Adrenal gland (tissue), 12 donors: ENCODE results near the gene GABRR1. TPM values are rescaled to one million over a fixed set of nuclear protein-coding genes. Genes with fewer than 3 reads are reported as not detected.

Experiments
- polyA plus RNA-seq, 3 donors: library from polyadenylated mRNA; stranded (reverse); fragments of 200-250 nt in 2 of 3; fragments of 350-450 nt in 1 of 3; fragmentation: Illumina TruSeq in 1 of 3; extraction: RNeasy Lipid Tissue Mini Kit (QIAGEN cat#74804) in 1 of 3; gene quantifications; one replicate each; pipeline ENCODE4 v1.2.3, GENCODE V29; 2013 to 2014
- total RNA-seq, 9 donors: library from RNA; depleted of rRNA in 4 of 9; stranded (reverse); fragments of >200 nt in 4 of 9; fragments of 120-200 nt in 1 of 9; fragmentation: NEBNext Ultra II Directional in 1 of 9; extraction: Animal tissue kit (Norgen Biotek cat#: 25700) in 1 of 9; gene quantifications; one replicate each; pipeline versions ENCODE4 v1.1.0 to v1.2.4, GENCODE V29; 2013 to 2023
- donor health status: healthy with polysubstance abuse.
- donor health status: Bipolar disorder and iron deficiency.
- donor health status: DM: yes; HTN: yes; CAD: no.
- donor health status: DM: no; HTN: no; CAD: no.
- donor health status: DM: no; HTN: no; CAD: no.
- donor health status: DM: yes; HTN: yes; CAD: no.

GABRR1 gene
- total and polyA plus RNA-seq, 12 donors, result 0.06 TPM; not detected in 11

Other genes starting within 250 kb of the GABRR1 start
- 100 to 1,000 TPM in 8 of 9 donors, 10 to 100 TPM in 1; 79.6 to 359 (median 260) TPM for gene PNRC1, start 136.6 kb downstream of the GABRR1 start, total RNA-seq
- 100 to 1,000 TPM in 1 of 3 donors, 10 to 100 TPM in 2; 65.5 to 116 (median 86.3) TPM for gene PNRC1, start 136.6 kb downstream of the GABRR1 start, polyA plus RNA-seq
- gene SRSF12, start 99.3 kb downstream of the GABRR1 start, total RNA-seq, result 1 to 10 TPM in 3 of 9 donors, under 1 TPM in 5, not detected in 1; 0.26 to 2.2 (median 0.78) TPM
- gene SRSF12, start 99.3 kb downstream of the GABRR1 start, polyA plus RNA-seq, result 1 to 10 TPM in 1 of 3 donors, under 1 TPM in 2; 0.72 to 1.4 (median 0.91) TPM
- gene PM20D2, start 71.3 kb downstream of the GABRR1 start, total RNA-seq, result 10 to 100 TPM in 1 of 9 donors, 1 to 10 TPM in 8; 4.3 to 10.0 (median 6.1) TPM
- gene PM20D2, start 71.3 kb downstream of the GABRR1 start, polyA plus RNA-seq, result 1 to 10 TPM; 1.8 to 7.1 (median 2.3) TPM
- 1 to 10 TPM in 1 of 9 donors, under 1 TPM in 6, not detected in 2; 0.44 to 2.4 (median 0.80) TPM for gene GABRR2, start 97.9 kb upstream of the GABRR1 start, total RNA-seq
- gene GABRR2, start 97.9 kb upstream of the GABRR1 start, polyA plus RNA-seq, result under 1 TPM; 0.17 to 0.48 (median 0.42) TPM
- gene UBE2J1, start 135.4 kb upstream of the GABRR1 start, total RNA-seq, result 10 to 100 TPM; 27.9 to 55.4 (median 38.0) TPM
- gene UBE2J1, start 135.4 kb upstream of the GABRR1 start, polyA plus RNA-seq, result 10 to 100 TPM; 18.4 to 65.6 (median 22.4) TPM
- gene RRAGD, start 194.9 kb upstream of the GABRR1 start, total RNA-seq, result 10 to 100 TPM; 18.8 to 42.1 (median 36.5) TPM
- gene RRAGD, start 194.9 kb upstream of the GABRR1 start, polyA plus RNA-seq, result 10 to 100 TPM in 1 of 3 donors, 1 to 10 TPM in 2; 4.8 to 26.2 (median 9.2) TPM
- 10 to 100 TPM in 3 of 9 donors, 1 to 10 TPM in 6; 4.8 to 16.6 (median 8.0) TPM for gene ANKRD6, start 215.8 kb upstream of the GABRR1 start, total RNA-seq
- gene ANKRD6, start 215.8 kb upstream of the GABRR1 start, polyA plus RNA-seq, result 1 to 10 TPM; 2.8 to 8.7 (median 5.1) TPM